Measurements from ENCODE around the gene TMEM256.

GRCh38 chr17:7441266-7441665 is 37.4 kb upstream of the TMEM256 start:
- TF ChIP-seq POLR2A (IDR thresholded peaks at IDR 0.05) (no peak), CTCF (IDR thresholded peaks at IDR 0.05) (no peak), EP300 (IDR thresholded peaks at IDR 0.05) (no peak)

Measured in tibial nerve (tissue), 4 donors.